Erythroblast (primary cell): ENCODE data around the gene HBG2.
"Not testable (repeated sequence)": the region's sequence is repeated elsewhere in the genome, so short reads cannot be mapped to it uniquely, and the experiment has no call there.

Source experiments
- GATA1 ChIP-seq: IDR thresholded peaks from 2 replicates; pipeline ENCODE4 v1.6.1; 2011; ENCODE audit warnings: low read depth, mild to moderate bottlenecking, control low read depth, low read length, moderate library complexity
- POLR2A ChIP-seq: IDR thresholded peaks from 2 replicates; pipeline ENCODE4 v1.6.1; 2011; ENCODE audit warnings: mild to moderate bottlenecking, low read length

DNA sequence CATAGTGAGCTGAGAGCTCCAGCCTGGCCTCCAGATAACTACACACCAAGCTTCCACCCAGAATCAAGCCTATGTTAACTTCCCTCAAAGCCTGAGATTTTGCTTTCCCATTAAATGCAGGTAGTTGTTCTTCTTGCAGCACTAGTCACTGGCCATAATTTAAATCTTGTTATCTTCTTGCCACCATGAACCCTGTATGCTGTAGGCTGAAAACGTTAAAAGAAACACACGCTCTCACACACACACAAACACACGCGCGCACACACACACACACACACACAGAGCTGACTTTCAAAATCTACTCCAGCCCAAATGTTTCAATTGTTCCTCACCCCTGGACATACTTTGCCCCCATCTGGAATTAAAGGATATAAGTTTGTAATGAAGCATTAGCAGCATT is 1.1 kb downstream of the HBG2 start:
- not testable (repeated sequence) for TF ChIP-seq POLR2A, GATA1
